ENCODE results near the gene DGKI. TPM values are rescaled to one million over a fixed set of nuclear protein-coding genes. Genes with fewer than 3 reads are reported as not detected.

DGKI gene
- total and polyA plus RNA-seq, 2 of the 13 experiments (the other 11 are each of a cell fraction or from before 2014, with no cell fraction given) = 0.09 to 0.17 TPM

DNA sequence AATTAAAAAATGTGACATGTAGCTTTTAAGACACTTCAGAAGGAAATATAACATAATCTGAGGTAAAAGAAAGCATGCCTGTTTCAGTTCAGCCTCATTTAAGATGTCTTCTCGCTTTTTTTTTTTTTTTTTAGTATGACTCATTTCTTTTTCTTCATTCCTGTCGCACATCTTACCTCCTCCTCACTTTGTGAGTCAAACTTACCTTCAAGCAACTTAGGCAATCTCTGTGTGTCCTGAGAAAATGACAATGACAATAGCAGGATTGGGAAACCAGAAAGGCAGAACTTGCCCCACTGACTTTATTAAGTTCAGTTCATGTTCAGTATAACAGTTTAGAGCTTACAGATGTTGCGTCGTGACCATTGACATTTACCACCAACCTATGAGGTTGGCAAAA is 511.0 kb downstream of the DGKI start:
- POLR2A ChIA-PET = no interaction called here
- Histone ChIP-seq H3K36me3 (replicated peaks in 1 of 2; ENCODE audit: control insufficient read depth in 1 of 2, insufficient read depth in 2 of 2, low read length in 2 of 2) (no peaks in the 10 kb centered on the region), H3K27ac (ENCODE audit: extremely low read length, insufficient read depth, low read length) (no peak overlapping the region), H3K79me2 (ENCODE audit: insufficient read depth, low read length) (no peaks in the 10 kb centered on the region), H3K4me2 (ENCODE audit: low read depth, low read length) (no peak overlapping the region), H3K4me3 (replicated peaks in 1 of 3; ENCODE audit: insufficient read depth in 1 of 3, low read depth in 2 of 3, low read length in 3 of 3) (no peak overlapping the region), H3K9me3 (ENCODE audit: low read length) (no peaks in the 10 kb centered on the region), H4K20me1 (ENCODE audit: insufficient read depth, low read length) (no peaks in the 10 kb centered on the region), H3K27me3 (ENCODE audit: control insufficient read depth in 1 of 2, insufficient read depth in 2 of 2, low read length in 2 of 2) (no peaks in the 10 kb centered on the region), H3K4me1 (ENCODE audit: insufficient read depth, low read length) (no peaks in the 10 kb centered on the region), H3K9ac (ENCODE audit: insufficient read depth, low read depth, low read length) (no peak overlapping the region), H2AFZ (ENCODE audit: low read length) (no peak overlapping the region)
- FAIRE-seq (no peak), DNase-seq (ENCODE audit: low spot score) (no peak), ATAC-seq (no peak)
- WGBS (ENCODE audit: low lambda C conversion rate) = 29% methylated on average over 4 of the region's 4 CpGs
- CTCF ChIA-PET (ENCODE audit: low intra/inter-chr PET ratio, low total read pairs) = no interaction called here
- no TSS peak for BruUV-seq (replicated peaks)
- intact Hi-C loops (cut with micrococcal nuclease; ENCODE audit: unreplicated experiment) = no loop called here
- in situ Hi-C loops (cut with HindIII; ENCODE audit: extremely low pct_ligation_motif_present, low pct_unique_long_range_greater_than_20kb) = no loop called here
- TF ChIP-seq ZNF644 (CRISPR knock-in tag; IDR thresholded peaks at IDR 0.05; ENCODE audit: low read depth) = no peak
- no peak for TF ChIP-seq TBL1XR1 (IDR thresholded peaks at IDR 0.05; ENCODE audit: borderline replicate concordance, low read length, partially characterized antibody)
- TF ChIP-seq SALL1 (CRISPR knock-in tag; IDR thresholded peaks at IDR 0.05) = no peak
- TF ChIP-seq, protein P1, sequence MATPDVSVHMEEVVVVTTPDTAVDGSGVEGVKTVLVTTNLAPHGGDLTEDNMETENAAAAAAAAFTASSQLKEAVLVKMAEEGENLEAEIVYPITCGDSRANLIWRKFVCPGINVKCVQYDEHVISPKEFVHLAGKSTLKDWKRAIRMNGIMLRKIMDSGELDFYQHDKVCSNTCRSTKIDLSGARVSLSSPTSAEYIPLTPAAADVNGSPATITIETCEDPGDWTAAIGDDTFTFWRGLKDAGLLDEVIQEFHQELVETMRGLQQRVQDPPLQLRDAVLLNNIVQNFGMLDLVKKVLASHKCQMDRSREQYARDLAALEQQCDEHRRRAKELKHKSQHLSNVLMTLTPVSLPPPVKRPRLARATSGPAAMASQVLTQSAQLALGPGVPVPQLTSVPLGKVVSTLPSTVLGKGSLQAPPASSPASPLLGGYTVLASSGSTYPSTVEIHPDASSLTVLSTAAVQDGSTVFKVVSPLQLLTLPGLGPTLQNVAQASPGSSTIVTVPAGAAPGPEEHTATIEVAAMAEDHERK (CRISPR knock-in tag; IDR thresholded peaks at IDR 0.05; ENCODE audit: low read depth) = no peak
- TF ChIP-seq SAP130 (CRISPR knock-in tag; IDR thresholded peaks at IDR 0.05; ENCODE audit: low read depth) = no peak
- TF ChIP-seq, protein P2, sequence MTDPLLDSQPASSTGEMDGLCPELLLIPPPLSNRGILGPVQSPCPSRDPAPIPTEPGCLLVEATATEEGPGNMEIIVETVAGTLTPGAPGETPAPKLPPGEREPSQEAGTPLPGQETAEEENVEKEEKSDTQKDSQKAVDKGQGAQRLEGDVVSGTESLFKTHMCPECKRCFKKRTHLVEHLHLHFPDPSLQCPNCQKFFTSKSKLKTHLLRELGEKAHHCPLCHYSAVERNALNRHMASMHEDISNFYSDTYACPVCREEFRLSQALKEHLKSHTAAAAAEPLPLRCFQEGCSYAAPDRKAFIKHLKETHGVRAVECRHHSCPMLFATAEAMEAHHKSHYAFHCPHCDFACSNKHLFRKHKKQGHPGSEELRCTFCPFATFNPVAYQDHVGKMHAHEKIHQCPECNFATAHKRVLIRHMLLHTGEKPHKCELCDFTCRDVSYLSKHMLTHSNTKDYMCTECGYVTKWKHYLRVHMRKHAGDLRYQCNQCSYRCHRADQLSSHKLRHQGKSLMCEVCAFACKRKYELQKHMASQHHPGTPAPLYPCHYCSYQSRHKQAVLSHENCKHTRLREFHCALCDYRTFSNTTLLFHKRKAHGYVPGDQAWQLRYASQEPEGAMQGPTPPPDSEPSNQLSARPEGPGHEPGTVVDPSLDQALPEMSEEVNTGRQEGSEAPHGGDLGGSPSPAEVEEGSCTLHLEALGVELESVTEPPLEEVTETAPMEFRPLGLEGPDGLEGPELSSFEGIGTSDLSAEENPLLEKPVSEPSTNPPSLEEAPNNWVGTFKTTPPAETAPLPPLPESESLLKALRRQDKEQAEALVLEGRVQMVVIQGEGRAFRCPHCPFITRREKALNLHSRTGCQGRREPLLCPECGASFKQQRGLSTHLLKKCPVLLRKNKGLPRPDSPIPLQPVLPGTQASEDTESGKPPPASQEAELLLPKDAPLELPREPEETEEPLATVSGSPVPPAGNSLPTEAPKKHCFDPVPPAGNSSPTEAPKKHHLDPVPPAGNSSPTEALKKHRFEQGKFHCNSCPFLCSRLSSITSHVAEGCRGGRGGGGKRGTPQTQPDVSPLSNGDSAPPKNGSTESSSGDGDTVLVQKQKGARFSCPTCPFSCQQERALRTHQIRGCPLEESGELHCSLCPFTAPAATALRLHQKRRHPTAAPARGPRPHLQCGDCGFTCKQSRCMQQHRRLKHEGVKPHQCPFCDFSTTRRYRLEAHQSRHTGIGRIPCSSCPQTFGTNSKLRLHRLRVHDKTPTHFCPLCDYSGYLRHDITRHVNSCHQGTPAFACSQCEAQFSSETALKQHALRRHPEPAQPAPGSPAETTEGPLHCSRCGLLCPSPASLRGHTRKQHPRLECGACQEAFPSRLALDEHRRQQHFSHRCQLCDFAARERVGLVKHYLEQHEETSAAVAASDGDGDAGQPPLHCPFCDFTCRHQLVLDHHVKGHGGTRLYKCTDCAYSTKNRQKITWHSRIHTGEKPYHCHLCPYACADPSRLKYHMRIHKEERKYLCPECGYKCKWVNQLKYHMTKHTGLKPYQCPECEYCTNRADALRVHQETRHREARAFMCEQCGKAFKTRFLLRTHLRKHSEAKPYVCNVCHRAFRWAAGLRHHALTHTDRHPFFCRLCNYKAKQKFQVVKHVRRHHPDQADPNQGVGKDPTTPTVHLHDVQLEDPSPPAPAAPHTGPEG (CRISPR knock-in tag; IDR thresholded peaks at IDR 0.05) = no peak
- TF ChIP-seq SKI (IDR thresholded peaks at IDR 0.05; ENCODE audit: partially characterized antibody) = no peak
- TF ChIP-seq SNAI1 (CRISPR knock-in tag; IDR thresholded peaks at IDR 0.05; ENCODE audit: borderline replicate concordance) = no peak
- TF ChIP-seq ATRX (CRISPR knock-in tag; IDR thresholded peaks at IDR 0.05; ENCODE audit: borderline replicate concordance) = no peak
- no peak for TF ChIP-seq ZNF253 (CRISPR knock-in tag; IDR thresholded peaks at IDR 0.05; ENCODE audit: borderline replicate concordance)
- TF ChIP-seq ZFP1 (CRISPR knock-in tag; IDR thresholded peaks at IDR 0.05) = no peak
- no peak for TF ChIP-seq ZNF724P (CRISPR knock-in tag; IDR thresholded peaks at IDR 0.05; ENCODE audit: borderline replicate concordance)
- TF ChIP-seq ZNF235 (CRISPR knock-in tag; IDR thresholded peaks at IDR 0.05; ENCODE audit: borderline replicate concordance) = no peak
- TF ChIP-seq, protein P3, sequence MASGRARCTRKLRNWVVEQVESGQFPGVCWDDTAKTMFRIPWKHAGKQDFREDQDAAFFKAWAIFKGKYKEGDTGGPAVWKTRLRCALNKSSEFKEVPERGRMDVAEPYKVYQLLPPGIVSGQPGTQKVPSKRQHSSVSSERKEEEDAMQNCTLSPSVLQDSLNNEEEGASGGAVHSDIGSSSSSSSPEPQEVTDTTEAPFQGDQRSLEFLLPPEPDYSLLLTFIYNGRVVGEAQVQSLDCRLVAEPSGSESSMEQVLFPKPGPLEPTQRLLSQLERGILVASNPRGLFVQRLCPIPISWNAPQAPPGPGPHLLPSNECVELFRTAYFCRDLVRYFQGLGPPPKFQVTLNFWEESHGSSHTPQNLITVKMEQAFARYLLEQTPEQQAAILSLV (CRISPR knock-in tag; IDR thresholded peaks at IDR 0.05; ENCODE audit: borderline replicate concordance) = no peak
- TF ChIP-seq ZEB1 (IDR thresholded peaks at IDR 0.05; ENCODE audit: insufficient replicate concordance, low read depth) = no peak
- no peak for TF ChIP-seq ZIK1 (CRISPR knock-in tag; IDR thresholded peaks at IDR 0.05; ENCODE audit: borderline replicate concordance, low read depth)
- TF ChIP-seq CBX2 (IDR thresholded peaks at IDR 0.05; ENCODE audit: low read depth, low read length) = no peak
- no peak for TF ChIP-seq CBX2 (CRISPR knock-in tag; IDR thresholded peaks at IDR 0.05; ENCODE audit: low read depth)
- no peak for TF ChIP-seq ZNF225 (CRISPR knock-in tag; IDR thresholded peaks at IDR 0.05)
